PC-3 (cell line): ENCODE measurements around the gene RBPMS2.

Experiments
- CTCF ChIP-seq: fragments of 300-600 bp; sonication (generic); conservative IDR thresholded peaks from 2 replicates; pipeline ENCODE4 v1.5.1; 2017; ENCODE audit warnings: antibody characterized with exemption, low read depth, mild to moderate bottlenecking, low read length
- EZH2 ChIP-seq: fragments of 300-600 bp; sonication (generic); IDR thresholded peaks from one replicate; pipeline ENCODE4 v1.6.1; 2017; ENCODE audit warnings: antibody characterized with exemption, mild to moderate bottlenecking, low read length; ENCODE audit not compliant: unreplicated experiment

GRCh38 chr15:64747578-64747977, 27.8 kb downstream of the RBPMS2 start:
- no peak for TF ChIP-seq CTCF
- TF ChIP-seq EZH2, result no peak
